HG02763 (cell line): ENCODE results near the gene BOLL.
"Not testable (repeated sequence)": the region's sequence is repeated elsewhere in the genome, so short reads cannot be mapped to it uniquely, and the experiment has no call there.

ENCODE experiments used
- ATAC-seq: cut with Tn5 transposase; IDR thresholded peaks from one replicate; pipeline ENCODE4 v1.9.1; 2021; ENCODE audit warnings: mild to moderate bottlenecking, moderate library complexity; ENCODE audit not compliant: unreplicated experiment

BOLL gene

GRCh38 chr2:197784956-197785941 is at the start of gene BOLL:
BOLL (minus strand) TSS chr2:197785319; CDS start chr2:197781850, 3,469 bp downstream.
- ATAC-seq: no peak

GRCh38 chr2:197834771-197835170 is 49.7 kb upstream of the BOLL start:
- ATAC-seq: not testable (repeated sequence)

- no peak for ATAC-seq
These were observed 43.5 kb upstream of the BOLL start for GRCh38 chr2:197828464-197829135.

- ATAC-seq: no peak
These were observed 42.5 kb upstream of the BOLL start for GRCh38 chr2:197827618-197828017.

GRCh38 chr2:197822333-197822732 is 37.2 kb upstream of the BOLL start:
- no peak for ATAC-seq

- no peak for ATAC-seq
These were observed 36.6 kb upstream of the BOLL start for GRCh38 chr2:197821550-197822289.

- no peak for ATAC-seq
These were observed 29.4 kb upstream of the BOLL start for GRCh38 chr2:197814526-197814925.

- ATAC-seq: no peak
These were observed 28.1 kb upstream of the BOLL start for GRCh38 chr2:197813093-197813787.

GRCh38 chr2:197810491-197810890 is 25.4 kb upstream of the BOLL start:
- no peak for ATAC-seq

- no peak for ATAC-seq
These were observed 24.9 kb upstream of the BOLL start for GRCh38 chr2:197810016-197810415.

- ATAC-seq: no peak
These were observed 23.9 kb upstream of the BOLL start for GRCh38 chr2:197809064-197809463.

- no peak for ATAC-seq
These were observed 20.9 kb upstream of the BOLL start for GRCh38 chr2:197805715-197806633.

- ATAC-seq: peak; percentile 15
These were observed 19.9 kb upstream of the BOLL start for GRCh38 chr2:197804758-197805714.

GRCh38 chr2:197804049-197804757 is 19.1 kb upstream of the BOLL start, which contains the start of gene PLCL1:
PLCL1 (plus strand) TSS chr2:197804593.
- ATAC-seq: peak; percentile 100

- ATAC-seq: peak; percentile 35
These were observed 17.9 kb upstream of the BOLL start for GRCh38 chr2:197803033-197803444.

GRCh38 chr2:197801033-197801432 is 15.9 kb upstream of the BOLL start:
- ATAC-seq: no peak

- no peak for ATAC-seq
These were observed 15.0 kb upstream of the BOLL start for GRCh38 chr2:197800091-197800490.

GRCh38 chr2:197799068-197799467 is 13.9 kb upstream of the BOLL start:
- no peak for ATAC-seq
